Effector CD4-positive, alpha-beta T cell (primary cell): ENCODE measurements around the gene ADISSP.

Source experiments
- DNase-seq: peaks from one replicate; pipeline ENCODE4 v3.0.0-alpha.2; 2020

Gene ADISSP

DNA sequence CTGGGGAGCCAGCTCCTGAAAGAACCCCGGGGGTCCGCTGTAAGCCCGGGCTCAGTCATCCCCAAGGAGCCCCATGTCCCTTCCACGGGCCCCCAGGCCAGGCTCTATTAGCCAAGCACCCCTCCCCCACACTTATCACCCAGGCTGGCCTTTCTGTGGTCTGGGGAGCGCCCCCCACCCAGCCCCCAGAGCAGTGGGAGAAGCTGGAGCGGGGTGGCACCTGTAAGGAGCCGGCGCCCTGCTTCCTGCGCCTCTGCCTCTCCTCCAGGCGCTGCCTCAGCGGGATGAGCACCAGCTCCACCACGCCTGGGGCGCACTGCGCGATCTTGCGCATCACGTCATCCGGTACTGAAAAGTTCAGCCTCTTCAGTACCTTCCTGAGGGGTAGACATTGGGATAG is 11.4 kb upstream of the ADISSP start:
- no peak for DNase-seq

DNA sequence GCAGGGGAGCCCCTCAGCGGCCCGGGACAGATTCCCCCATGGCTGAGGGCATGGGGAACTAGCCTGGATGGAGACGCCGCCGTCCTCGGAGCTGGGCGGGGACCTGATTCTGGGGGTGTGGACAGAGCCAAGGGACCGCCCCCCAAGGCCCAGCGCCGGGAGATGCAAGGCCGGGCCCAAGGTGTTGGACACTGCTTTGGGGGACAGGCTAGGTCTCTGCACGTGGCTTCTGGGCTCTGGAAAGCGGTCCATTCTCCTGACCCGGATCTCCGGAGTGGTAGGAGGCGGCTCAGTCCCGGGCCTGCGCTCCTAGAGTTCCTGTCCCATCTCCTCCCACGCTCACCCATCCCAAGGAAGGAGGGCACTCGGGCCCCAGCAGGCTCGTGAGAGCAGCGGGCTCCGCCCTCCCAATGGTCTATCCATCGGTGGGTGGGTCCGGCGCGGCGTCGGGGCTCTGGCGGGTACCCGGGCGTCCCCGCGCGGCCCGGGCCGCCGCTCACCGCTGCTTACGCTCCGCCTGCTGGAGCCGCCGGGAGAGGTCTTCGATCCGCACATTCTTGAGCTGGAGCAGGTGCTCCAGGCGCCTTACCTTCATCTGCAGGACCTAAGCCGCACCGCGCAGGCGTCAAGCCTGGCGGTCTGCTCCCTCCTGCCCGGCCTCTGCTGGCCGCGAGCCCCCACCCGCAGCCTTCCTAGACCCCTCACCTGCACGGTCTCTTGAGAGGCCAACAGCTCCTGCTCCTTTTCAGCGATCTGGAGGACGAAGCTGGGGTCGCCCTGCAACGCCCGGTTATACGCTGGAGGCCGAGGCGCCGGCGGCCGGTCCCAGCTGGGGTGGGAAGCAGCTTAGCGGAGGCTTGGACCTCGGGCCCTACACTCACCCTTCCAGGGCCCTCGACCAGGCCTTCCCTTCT is 10.4 kb upstream of the ADISSP start:
- DNase-seq, result peak; percentile 23

DNA sequence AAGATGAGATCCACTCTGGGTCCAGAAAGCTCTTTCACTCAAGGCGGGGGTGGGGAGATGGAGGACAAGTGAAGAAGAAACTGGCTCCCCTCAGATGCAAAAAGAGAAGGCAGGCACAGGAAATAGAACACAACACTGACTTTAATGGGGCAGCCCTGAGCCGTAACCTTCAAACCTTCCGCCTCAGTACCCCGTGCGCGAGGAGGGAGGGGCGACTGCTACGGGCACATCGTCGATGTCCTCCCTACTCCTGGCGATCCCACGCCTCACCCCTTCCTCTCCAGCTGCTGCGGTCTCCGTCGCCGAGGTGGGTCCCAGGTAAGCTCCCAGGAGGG is 9.8 kb upstream of the ADISSP start:
- DNase-seq, result no peak

DNA sequence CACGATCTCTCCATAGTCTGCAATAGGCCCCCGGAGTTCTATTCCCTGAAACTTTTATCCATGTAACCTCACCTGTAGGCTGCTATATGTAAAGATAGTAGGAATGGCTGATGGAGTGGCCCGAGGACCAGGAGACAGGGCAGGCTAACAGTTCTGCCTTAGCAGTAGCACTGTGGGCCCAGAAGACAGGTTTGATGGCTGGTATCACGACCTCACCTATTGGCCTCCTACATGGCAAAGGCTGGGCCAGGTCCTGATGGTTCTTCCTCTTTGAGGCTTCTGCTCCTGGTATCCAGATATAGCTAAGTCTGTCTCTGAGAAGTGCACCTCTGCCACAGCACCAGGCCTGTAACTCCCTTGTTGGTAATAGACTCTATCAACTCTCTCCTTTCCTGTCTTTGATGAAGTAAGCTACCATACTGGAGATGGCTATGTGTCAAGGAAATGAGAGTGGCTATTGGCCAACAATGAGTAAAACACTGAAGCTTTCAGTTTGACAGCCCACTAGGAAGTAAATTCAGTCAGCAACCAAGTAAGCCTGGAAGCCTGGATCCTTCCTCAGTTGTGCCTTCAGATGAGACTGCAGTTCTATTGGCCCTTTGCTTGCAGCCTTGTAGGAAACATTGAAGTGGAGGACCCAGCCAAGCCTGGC is 8.0 kb upstream of the ADISSP start:
- no peak for DNase-seq

DNA sequence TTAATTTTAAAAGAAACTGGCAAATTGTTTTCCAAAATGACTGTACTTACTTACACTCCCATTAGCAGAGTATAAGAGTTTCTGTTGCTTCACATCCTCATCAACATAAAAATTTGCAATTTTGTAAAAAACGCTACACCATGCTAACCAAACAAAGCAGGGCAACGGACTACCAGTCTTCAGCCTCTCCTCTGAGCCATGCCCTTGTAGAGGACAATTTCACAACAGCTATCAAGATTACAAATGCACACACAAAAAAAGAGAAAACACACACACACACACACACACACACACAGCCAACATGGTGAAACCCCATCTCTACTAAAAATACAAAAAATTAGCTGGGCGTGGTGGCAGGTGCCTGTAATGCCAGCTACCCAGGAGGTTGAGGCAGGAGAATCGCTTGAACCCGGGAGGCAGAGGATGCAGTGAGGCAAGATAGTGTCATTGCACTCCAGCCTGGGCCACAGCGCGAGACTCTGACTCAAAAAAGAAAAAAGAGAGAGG is 4.1 kb upstream of the ADISSP start:
- no peak for DNase-seq

DNA sequence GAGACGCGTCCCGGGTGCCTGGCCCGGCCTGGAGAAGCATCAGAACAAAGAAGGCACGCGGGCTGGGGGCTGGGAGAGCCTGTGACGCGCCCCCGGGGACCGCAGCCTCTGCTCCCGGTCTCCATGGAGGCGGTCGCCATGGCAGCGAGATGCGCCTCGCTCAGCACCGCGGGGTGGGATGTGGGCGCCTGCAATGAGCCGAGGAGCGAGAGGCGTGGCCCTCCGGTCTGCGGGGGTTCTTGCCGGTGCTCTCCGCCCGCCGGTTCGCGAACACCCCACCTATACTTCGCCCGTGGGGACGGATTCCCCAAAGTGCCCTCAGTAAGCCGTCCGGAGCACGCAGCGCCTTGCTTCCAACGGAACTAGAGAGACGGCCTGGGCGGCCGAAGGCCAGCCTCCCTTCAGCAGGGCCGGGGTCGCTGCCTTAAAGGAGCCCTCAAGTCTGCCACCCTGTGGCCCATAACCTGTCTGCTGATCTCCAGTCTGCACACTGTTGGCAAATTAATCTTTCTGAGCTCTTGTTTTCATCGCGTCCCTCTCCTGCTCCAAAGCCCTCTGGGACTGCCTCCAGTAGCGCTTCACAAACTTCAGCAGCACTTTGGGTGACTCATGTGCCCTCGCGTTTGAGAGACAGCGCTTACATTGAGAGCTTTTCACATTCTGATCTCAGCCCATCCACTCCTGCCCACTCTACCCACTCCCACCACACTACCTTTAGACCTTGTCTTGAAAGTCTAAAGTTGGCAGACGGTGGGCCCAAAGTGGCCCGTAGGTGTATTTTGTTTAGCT is 983 bp upstream of the ADISSP start:
- DNase-seq, result peak; percentile 86

DNA sequence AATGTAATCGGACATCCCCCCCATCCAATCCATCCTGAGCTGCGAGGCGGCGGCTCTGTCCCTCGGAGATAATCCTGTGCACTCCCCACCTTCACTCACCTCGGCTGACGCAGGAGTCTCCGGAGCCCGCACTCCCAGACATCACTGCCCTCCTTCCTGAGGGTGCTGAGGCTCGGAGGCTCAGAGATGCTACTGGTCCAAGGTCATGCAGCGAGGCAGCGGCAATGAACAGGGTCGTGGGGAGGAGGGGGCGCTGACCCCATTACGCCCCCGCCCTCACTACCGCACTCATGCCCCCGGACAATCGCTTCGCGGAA is 485 bp downstream of the ADISSP start:
- no peak for DNase-seq

DNA sequence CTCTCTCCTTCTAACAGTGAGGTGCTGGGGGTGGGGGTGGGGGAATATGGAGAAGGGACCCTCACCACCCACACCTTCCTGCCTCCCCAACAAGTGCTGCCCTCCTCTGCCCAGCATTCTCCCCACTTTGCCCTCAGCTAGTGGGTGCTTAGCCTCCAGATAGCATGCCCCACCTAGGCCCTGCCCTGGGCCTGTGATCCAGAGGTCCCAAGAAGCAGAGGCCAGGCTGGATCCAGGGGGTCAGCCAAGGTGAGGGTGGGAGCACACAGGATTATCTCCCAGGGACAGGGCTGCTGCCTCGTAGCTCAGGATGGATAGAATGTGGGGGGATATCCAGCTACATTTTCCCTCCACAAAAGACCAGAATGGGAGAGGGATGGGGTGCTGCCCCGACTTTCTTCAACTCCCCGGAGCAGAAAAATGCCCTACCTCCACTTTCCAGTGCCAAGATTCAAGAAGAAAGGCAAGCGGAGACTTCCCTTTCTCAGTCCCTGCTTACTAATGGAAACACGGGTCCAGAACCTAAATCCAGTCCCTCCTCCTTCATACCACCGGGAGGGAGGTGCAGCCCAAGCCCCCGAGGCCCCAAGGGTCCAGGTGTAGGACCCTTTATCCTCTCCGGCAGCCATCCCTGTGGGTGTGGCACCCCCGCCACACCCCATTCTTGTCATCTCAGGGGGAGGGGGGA is 987 bp downstream of the ADISSP start:
- no peak for DNase-seq

DNA sequence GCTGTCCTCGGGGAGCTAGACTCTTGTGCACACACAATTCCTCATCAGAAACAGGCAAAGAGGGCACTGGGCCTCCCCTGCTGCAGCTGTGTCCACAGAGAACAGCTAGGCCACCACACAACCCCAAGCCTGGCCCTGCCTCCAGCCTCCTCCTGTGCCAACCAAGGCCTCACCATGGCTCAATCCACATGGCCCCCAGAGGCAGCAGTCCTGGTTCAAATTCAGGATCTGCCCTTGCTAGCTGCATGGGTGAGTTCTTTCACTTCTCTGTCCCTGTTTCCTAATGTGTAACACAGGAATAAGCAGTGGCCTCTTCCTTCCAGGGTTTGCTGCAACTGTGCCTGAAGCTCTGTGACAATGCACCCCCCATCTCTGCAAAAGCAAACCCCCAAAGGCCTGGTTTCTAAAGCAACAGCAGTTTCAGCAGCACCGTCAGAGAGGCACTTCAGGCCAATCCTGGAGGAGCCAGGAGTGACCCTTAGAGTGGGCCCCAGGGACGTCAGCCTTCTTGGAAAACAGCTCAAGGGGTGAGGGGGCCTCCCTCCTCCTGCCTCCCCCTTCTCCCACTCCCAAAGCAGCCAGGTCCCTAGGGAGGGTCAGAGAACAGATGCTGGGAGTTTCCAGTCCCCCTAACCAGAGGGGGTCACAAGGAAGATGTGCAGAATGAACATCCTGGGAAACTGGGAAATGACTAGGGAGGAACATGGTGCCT is 2.2 kb downstream of the ADISSP start:
- DNase-seq, result no peak

DNA sequence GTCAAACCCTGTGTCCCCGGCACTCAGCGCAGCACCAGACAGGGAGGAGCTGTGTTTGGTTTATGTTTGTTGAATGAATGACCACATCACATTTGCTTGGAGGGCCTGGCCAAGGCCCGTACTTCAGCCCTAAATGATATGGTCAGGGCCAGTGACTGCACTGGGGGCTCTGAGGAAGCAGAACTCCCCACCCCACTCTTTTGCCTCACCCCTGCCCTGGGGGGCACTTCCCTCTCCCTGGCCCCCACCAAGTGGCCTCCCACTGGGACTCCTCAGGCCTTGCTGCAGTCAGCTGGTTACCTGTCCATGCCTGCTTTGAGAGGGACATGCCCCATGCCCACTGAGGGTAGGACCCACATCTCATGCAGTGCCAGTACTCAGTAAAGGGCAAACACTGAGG is 2.9 kb downstream of the ADISSP start:
- no peak for DNase-seq

DNA sequence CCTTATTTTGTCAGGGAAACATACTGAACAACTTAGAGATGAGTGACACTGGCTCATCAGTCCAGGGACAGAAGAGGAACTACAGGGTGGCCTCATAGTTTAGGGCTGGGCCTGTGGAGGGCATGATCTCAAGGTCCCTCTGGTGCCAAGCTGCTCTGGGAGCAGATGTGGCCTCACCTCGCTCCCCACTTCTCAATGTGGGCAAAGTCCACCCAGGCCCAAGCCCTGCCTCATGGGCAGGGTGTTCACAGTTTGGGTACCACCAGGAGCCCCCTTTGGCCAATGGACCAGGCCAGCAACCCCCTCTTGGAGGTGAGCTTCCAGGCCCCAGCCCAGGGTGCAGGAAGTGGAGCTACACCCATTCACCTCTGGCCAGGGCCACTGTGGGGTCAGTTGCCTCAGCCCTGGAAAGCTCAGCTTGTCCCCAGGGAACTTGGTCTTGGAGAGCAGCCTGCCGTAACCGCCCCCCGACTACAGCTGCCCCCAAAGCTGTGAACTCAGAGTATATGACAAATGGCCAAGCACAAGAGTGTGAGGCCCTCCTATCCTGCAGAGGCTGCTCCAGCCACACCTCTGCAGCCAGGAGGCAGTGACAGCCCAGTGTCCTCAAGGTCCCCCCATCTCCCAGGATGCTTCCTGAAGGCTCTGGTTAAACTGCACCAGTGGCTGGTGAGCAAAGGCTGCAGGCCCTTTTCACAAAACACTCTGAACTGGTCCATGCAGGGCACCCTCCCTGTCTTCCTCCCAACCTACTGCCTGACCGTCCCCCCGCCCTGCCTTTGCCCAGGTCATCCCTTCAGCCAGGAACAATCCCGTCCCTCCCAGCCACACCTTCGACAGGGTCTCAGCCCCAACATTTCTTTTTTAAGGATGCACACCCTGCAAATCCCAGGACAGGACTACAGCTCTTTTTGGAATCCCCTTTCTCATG is 3.6 kb downstream of the ADISSP start:
- DNase-seq, result no peak

DNA sequence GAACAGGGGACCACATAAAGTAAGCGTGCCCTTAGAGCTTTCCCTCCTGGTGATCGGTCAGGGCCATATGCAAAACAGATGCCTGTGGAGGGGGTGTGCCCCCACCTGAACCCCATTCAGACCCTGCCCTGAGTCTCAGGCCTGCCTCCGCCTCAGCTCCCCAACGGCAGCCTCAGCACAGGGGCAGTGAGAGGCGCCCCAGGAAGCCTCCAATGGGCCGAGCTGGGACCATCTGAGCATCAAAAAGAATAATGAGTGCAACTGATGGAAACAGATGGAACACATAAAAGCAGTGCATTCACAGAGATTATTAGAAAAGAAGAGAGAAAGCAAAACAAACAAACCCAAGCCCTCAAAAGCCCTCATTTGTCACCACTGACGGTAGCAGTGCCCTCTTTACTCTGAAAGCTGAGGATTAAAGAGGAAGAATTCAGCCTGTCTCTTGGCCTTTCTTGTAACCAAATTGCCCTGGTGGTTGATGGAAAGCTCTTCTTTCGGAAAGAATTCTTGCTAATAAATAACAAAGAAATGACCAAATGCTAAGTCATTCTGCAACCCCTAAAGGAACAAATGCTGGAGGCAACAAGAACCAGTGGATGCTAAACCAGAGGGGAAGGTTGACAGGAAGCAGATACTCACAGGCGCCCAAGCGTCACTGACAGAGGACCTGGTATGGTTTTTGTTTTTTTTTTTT is 6.8 kb downstream of the ADISSP start:
- no peak for DNase-seq

DNA sequence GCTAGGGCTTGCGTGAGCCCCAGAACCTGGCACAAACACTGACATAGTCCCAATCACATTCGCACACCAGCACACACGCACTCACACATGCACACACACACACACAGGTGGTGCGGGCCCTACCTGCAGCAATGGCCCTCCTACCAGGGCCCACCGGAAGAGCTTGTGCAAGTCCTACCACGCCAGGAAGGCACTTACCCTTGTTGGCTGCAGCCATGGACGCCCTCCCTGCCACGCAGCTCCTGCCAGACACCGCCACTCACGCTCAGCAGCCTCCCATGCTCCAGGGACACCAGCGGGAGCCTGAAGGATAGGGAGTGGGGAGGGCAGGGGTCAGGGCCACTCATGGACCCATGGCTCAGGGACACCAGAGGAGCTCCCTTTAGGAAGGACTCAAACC is 7.7 kb downstream of the ADISSP start:
- DNase-seq, result no peak

DNA sequence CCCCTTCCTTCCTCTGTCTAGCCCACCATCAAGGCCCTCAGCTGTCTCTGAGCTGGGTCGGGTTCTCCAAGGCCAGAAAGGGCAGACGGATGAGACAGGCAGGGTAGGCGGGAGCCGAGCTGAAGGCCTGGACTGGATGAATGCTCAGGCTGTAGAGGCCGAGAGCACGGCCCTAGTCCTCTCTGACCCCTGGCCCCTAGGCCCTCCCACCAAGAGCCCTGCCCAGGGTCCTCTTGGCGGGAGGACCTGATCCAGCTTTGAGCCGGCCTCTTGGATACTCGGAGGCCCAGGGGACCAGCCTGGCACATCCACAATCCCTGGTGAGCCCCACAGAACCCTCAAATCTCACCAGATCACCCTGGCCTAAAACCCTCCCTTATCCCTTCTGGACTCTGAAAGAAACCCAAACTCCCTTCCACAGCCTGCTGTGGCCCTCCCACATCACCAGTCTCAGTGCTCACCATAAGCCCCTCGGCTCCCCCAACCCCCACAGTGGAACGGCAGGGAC is 8.2 kb downstream of the ADISSP start:
- DNase-seq, result no peak

DNA sequence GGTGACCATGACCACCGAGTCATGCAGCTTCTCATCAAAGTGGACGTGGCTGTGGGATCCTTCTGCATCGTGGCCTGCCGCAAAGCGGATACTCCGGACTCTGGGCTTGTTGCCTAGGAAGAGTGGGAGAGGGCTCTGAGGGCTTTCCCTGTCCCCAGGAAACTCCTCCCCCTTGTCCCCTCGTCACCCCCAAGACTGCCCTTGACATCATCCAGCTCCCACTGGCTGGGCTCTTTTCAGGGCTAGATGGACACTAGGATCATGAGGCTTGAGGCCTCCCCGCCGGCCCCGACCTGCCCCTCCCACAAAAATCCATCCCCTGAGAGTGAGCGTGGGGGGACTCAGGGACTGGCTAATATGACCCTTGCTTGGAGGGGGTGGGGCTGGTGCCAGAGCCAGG is 9.0 kb downstream of the ADISSP start:
- DNase-seq, result no peak

DNA sequence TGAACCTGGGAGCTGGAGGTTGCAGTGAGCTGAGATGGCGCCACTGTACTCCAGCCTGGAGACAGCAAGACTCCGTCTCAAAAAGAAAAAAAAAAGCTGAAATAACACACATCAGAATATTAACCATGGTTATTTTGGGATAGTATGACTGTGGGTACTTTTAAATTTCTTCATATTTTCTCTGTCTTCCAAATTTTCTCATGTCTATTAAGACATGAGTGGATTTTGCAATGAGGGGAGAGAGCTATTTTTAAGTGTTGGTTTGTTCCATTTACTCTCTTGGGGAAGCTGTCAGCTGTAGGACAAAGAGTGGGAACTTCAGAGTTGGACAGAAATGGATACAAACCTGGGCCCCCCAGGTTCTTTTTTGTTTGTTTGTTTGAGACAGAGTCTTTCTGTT is 10.3 kb downstream of the ADISSP start:
- DNase-seq, result no peak

DNA sequence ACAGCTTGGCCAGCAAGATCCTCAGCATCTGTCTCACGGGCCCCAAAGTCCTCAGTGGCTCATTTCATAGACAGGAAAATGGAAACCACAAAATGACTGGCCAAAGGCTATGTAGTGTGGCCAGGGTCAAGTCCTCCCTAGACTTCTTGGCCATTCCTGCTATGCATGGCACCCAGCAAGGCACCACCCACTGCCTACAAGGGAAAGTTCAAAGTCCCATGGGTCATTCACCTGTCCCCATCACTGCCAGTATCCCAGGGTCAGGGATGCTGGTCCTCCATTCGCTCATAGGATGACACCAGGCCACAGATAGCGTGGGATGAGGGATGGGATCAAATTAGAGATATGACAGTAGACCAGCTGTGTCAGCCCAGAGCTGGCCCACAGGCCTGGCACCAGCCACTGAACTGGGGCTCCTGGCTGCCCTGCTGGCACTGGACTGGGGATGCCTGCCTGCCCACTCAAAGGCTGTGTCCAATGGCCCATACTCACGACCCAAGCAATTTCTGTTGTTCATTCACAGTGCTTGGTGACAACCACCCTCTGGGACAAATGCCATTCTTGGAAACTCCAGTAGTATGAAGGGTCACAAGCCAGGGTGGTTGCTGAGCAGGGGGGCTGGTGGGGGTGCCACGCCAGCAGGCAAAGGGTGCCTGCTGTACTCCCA is 11.6 kb downstream of the ADISSP start:
- DNase-seq, result no peak

DNA sequence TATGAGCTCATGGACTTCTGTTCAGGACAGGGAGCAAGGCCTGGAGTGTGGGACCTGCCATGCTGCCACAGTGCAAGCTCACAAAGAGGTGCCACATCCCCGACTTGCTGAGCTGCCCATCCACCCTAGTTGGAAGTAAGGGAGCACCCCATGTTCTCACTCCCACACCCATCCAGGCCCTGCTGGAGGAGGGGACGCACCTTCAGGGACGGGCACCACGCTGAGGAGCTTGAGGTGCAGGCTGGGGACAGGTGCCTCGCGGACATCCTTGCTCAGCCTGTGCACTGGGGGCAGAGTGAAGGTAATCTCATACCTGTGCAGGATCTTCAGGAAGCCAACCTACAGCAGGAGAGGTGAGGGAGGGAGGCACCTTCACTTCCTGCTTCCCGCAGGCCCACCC is 12.3 kb downstream of the ADISSP start:
- no peak for DNase-seq

DNA sequence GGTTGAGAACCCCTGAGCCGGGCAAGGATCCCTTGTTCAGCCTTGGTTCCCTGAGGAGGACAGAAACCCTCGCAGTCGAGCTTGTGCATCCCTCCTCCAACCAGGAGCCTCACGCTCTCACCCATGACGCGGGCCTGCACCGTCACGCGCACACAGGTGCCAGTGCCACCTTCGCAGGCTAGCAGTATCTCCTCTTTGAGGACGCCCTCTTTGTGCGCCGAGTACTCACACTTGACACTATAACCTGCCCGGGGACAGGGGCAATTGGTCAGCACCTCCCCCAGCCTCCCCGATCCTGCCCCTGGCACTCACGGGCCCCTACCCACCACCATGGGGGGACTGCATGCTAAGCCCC is 13.3 kb downstream of the ADISSP start:
- DNase-seq, result no peak
